Activated CD4-positive, alpha-beta T cell treated with anti-CD3 and anti-CD28 coated beads, Interleukin-2, amount 50 U/mL, for 16 hours (primary cell): ENCODE data around the gene TPSAB1.

ENCODE experiments used
- DNase-seq: peaks from one replicate; pipeline ENCODE4 v3.0.0-alpha.2; 2020

TPSAB1 gene

GRCh38 chr16:1211451-1212268 lies 28.8 kb upstream of the TPSAB1 start:
- DNase-seq: no peak

DNA sequence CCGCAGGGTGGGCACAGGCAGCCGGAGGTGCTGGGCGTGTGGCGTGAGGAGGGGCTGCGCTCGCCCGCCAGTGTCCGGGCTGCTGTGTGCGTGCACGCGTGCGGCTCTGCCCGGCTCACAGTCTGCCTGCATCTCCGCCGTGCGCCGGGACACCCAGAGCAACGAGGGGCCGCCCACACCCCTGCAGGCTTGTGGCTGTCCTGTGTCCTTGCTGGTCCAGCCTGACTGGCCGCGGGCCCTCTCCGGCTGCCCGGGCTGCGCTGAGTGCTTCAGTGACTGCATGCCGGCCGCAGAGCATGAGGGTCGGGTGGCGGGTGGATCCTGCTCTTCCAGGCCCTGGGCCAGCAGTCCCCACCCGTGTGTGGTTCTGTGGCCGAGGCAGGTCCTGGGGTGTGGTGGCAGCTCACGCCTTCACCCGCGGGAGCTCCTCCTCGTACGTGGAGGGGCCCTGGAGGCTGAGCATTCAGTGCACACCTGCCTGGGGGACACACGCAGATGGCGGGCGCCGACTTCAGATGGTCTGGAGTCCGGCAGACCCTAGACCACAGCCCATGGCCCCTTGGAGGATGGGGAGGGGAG lies 27.8 kb upstream of the TPSAB1 start:
- DNase-seq: no peak

DNA sequence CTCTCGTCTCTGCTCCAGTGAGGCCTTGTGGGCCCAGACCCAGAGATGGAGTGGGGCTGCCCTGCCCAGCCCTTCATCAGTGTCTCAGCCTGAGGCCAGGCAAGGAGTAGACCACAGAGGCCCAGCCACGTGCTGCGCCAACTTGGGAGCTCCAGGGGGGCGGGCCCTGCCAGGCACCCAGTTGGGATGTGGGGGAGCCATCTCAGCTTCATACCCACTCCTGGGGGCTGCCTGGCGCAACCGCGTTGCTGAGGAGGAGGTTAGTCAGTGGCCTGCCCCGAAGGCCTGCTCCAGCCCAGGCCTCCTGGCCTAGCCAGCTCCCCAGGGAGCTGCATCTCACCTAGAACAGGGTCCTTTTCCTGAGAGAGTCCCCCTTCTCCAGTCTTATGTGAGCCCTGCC lies 27.3 kb upstream of the TPSAB1 start:
- DNase-seq: no peak

DNA sequence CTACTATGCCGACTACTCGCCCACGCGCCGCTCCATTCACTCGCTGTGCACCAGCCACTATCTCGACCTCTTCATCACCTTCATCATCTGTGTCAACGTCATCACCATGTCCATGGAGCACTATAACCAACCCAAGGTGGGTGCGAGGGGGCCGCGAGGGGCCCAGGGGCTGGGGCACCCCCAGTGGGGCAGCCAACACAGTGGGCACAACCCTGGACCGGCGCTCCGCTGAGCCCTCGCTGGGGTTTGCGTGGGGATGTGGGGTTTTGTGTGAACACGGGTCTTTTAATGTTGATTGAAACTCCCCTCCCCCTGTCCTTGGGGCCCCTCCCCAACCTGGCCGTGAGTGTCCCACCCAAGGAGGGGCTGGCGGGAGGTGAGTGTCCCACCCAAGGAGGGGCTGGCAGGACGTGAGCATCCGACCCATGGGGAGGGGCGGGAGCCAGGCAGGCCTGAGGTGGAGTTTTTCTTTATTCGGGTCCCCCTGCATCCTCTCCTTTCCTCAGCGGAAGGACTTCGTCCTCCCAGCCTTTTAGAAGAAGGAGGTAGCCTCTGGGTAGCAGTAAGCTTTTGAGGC lies 26.6 kb upstream of the TPSAB1 start:
- no peak for DNase-seq

- DNase-seq: no peak
Observed at GRCh38 chr16:1214719-1215118, 25.8 kb upstream of the TPSAB1 start.

GRCh38 chr16:1215574-1216295 lies 24.8 kb upstream of the TPSAB1 start:
- no peak for DNase-seq

DNA sequence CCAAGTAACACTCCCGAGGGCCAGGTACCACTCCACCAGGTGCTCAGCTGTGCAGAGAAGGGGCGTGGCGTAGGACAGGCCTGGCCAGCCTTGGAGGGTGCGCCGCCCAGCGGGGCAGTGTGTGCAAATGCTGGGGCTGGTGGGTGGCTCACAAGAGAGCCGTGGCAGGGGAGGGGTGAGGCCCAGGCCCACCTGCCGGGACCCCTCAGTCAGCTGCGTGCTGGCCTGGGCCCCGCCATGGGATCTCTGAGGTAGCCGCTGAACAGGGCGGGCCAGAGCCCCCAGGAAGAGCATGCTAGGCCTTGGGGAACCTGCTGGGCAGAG lies 24.2 kb upstream of the TPSAB1 start:
- no peak for DNase-seq

- no peak for DNase-seq
Observed at GRCh38 chr16:1216681-1217400, 23.7 kb upstream of the TPSAB1 start.

DNA sequence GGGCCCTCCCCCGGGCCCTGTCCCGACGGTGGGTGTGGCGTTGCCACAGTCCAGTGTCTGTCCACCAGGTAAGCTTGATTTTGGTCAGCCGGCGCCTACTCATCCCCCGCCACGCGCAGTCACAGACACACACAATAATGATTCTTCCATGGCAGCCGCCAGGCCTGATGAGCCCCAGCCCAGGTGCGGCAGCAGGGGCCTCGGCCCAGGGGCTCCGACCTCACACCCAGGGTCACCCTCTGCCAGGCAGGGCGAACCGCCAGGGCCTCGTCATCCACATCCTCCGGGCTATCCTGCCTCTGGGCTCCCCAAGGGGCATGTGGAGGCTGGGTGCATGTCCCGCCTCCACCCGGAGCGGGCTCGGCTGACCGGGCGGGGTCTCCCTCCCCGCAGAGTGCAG lies 23.0 kb upstream of the TPSAB1 start:
- no peak for DNase-seq

- DNase-seq: no peak
Observed at GRCh38 chr16:1218061-1218929, 22.2 kb upstream of the TPSAB1 start.

DNA sequence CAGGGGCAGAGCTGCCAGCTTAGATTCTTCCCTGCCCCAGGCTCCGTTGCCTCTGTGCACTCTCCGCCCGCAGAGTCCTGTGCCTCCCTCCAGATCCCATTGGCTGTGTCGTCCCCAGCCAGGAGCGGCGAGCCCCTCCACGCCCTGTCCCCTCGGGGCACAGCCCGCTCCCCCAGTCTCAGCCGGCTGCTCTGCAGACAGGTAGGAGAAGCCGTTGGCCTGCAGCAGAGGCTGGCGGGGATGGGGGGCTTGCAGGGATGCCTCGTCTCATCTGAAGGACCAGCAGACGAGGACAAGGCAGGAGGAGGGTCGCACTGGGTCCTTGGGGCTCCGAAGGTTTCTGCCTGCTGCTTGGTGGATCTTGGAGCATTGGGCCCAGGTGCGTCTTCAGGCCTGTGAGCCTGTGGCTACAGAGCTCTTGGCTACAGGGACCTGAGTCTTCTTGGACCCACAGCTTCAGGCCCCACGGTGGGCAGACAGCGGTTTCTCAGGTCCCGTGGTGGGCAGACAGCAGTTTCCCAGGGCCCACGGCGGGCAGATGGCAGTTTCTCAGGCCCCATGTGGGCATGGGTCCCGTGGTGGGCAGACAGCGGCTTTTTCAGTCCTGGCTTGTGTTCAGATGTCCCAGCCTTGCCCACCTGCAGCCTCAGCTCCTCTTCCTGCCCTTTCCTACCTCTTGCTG lies 21.4 kb upstream of the TPSAB1 start:
- no peak for DNase-seq

- DNase-seq: no peak
Observed at GRCh38 chr16:1220098-1220728, 20.3 kb upstream of the TPSAB1 start.

DNA sequence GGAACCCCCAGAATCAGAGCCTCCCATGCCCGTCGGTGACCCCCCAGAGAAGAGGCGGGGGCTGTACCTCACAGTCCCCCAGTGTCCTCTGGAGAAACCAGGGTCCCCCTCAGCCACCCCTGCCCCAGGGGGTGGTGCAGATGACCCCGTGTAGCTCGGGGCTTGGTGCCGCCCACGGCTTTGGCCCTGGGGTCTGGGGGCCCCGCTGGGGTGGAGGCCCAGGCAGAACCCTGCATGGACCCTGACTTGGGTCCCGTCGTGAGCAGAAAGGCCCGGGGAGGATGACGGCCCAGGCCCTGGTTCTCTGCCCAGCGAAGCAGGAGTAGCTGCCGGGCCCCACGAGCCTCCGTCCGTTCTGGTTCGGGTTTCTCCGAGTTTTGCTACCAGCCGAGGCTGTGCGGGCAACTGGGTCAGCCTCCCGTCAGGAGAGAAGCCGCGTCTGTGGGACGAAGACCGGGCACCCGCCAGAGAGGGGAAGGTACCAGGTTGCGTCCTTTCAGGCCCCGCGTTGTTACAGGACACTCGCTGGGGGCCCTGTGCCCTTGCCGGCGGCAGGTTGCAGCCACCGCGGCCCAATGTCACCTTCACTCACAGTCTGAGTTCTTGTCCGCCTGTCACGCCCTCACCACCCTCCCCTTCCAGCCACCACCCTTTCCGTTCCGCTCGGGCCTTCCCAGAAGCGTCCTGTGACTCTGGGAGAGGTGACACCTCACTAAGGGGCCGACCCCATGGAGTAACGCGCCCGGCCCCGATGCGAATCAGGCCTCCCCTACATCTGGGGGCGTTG lies 19.5 kb upstream of the TPSAB1 start:
- no peak for DNase-seq

- no peak for DNase-seq
Observed at GRCh38 chr16:1221628-1222552, 18.6 kb upstream of the TPSAB1 start.

DNA sequence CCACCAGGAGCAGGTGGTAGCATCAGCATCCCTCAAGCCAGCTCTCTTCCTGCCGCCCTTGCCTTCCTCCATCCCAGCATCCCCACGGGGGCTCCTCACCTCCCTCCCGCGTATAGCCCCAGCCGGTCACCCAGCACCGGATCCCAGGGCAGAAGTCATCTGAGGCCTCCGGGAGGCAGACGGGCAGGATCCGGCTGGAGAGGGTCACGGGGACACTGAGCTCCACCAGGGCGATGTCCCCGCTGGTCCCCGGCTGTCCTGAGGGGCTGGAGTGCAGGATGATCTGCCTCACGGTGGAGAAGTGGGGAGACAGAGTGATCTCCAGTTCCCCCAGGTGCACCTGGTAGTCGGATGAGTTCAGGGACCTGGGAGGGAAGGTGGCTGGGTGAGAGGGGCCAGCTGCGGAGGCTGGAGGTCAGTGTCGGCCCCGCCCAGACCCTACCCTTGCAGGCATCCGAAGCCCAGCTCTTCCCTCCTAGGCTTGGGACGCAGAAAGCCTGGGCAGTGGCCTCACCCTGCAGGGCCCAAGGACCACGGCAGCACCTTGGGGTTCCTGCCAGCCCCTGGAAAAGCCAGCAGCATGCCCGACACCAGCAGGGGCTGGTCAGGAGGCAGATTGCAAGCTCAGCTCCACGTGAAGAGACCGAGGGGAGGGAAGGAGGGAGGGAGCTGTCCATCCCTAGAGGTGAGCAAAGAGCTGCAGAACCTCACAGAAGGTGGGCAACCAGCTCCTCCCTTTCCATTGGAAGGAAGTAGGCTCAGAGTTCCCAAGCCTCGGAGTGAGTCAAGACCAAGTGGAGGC lies 17.8 kb upstream of the TPSAB1 start:
- DNase-seq: no peak

GRCh38 chr16:1223355-1224214 lies 16.9 kb upstream of the TPSAB1 start:
- DNase-seq: no peak

DNA sequence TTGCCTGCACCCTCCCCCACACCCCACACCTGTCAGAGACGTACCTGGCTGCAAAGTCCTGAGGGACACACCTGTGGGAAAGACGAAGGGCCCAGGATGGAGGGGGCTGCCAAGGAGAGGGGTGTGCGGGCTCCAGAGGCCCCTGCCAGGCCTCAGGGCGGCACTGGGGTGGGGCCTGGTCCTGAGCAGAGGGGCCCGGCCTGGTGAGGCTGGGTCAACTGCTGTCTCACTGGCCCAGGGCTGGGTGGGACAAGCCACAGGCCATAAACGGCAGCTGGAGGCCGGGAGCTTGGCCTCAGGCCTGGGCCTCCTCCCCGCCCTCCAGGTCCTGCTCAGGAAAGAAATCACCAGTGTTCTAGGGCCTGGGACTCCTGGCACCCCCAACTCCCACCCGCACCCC lies 15.9 kb upstream of the TPSAB1 start:
- no peak for DNase-seq
